HG03342 (cell line): ENCODE measurements around the gene FCRL5.
"Not testable (repeated sequence)": the region's sequence is repeated elsewhere in the genome, so short reads cannot be mapped to it uniquely, and the experiment has no call there.

ENCODE experiments used
- ATAC-seq: cut with Tn5 transposase; IDR thresholded peaks from one replicate; pipeline ENCODE4 v1.9.1; 2021; ENCODE audit warnings: mild to moderate bottlenecking, moderate library complexity; ENCODE audit not compliant: unreplicated experiment

Gene FCRL5

DNA sequence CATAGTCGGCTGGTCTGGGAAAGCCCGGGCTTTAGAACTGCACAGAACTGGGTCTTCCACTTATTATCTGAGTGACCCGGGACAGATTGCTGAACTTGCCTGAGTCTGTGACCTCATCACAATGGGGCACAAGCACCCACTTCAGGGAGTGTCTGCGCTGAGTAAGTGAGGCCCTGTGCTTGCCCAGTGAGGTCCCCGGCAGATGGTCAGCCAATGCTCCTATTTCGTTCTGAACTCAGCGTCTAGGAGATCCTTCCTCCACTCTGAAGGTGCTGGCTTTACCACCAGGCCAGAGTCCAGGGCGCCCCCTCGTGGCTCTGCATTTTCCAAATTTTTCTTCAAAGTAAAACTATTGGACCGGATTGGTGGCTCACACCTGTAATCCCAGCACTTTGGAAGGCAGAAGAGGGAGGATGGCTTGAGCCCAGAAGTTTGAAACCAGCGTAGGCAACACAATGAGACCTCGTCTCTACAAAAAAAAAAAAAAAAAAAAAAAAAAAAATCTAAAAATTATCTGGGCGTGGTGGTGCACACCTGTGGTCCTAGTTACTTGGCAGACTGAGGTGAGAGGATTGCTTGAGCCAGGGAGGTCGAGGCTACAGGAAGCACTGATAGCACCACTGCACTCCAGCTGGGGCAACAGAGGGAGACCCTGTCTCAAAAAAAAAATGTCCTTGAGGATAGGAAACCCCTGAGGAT is 61.7 kb downstream of the FCRL5 start:
- ATAC-seq = no peak

DNA sequence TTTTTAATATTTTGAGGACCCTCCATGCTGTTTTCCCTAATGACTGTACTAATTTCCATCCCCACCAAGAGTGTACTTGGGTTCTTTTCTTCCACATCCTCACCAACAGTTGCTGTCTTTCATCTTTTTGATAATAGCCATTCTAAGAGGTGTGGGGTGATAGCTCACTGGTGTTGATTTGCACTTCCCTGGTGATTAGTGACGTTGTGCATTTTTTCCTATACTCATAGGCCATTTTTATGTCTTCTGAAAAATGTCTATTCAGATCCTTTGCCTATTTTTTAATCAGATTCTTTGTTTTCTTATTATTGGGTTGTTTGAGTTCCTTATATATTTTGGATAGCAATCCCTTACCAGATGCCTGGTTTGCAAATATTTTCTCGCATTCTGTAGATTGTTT is 64.2 kb downstream of the FCRL5 start:
- ATAC-seq = no peak

DNA sequence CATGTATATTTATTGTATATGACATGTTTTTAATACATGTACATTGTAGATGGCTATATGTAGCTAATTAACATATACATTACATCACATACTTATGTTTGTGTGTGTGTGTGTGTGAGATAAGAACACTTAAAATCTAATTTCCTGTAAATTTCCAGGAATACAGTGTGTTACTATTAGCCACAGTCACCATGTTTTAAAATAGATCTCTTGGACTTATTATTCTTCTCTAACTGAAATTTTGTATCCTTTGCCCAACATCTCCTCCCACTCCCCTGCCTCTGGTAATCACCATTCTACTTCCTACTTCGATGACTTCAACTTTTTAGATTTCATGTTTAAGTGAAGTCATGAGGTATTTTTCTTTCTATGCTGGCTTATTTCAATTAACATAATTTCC is 64.8 kb downstream of the FCRL5 start:
- no peak for ATAC-seq

DNA sequence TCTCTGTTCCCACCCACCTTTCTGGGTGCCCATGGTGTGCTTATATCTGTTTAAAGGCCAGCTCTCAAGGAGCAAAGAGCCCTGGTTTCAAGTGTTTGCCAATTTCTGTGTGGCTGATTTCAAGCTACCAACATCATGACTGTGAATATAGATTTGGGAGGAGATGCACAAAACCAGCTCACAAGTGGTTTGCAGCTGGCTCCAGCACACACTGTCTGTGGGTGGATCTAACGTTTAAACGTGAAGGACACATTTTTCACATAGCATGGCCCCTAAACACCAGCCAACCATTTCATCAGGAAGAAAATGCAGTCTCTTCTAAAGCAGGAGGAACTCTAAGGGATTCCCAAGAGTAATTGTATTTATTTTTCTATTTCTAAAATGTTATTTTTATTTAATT is 65.2 kb downstream of the FCRL5 start:
- no peak for ATAC-seq

DNA sequence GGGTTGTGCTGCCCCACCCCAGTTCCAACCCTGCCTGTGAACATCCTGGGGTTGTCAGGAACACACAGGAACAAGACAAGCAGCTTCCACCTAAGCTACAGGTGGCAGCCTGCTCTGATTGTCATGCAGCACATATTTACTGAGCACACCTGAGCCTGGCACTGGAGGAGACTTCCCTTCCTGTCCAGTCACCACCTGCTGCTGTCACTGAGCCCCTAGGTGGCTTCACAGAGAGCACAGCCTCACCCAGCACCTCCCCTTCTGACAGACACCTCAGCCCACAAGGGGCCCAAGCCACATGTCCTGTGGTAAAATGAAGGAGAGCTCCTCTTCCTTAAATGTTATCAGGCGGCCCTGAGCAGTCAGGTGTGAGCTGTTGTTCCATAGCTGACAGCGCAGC is 65.9 kb downstream of the FCRL5 start:
- ATAC-seq = not testable (repeated sequence)

DNA sequence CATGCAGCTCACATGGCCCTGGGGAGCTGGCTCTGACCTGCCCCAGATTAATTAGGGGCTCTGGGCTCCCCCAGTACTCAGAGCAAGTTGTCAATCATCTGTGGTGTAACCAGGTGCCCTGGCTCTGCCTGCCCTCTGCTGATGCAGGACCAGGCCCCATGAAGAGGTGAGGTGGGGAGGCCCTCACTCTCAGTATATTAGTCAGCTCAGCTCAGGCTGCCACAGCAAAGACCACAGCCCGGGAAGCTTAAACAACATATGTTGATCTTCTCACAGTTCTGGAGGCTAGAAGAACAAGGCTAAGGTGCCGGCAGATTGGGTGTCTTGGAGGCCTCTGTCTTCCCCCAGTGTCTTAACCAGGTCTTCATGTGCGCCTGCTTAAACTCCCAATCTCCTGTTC is 66.5 kb downstream of the FCRL5 start:
- no peak for ATAC-seq

DNA sequence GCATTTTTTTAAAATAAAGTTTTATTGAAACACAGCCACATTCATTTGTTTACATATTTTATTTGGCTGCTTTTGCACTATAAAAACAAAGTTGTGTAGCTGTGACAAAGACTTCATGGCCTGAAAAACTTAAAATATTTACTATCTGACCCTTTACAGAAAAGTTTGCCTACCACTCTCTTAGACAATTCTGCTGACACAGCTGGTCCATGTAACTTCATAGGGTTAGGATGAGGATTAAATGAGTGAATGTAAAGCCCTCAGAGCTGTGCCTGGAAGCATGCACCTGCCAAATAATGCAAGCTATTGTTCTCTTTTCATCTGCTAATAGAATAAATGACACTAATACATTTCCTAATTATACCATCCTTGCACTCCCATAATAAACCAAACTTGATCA is 67.7 kb downstream of the FCRL5 start:
- no peak for ATAC-seq

DNA sequence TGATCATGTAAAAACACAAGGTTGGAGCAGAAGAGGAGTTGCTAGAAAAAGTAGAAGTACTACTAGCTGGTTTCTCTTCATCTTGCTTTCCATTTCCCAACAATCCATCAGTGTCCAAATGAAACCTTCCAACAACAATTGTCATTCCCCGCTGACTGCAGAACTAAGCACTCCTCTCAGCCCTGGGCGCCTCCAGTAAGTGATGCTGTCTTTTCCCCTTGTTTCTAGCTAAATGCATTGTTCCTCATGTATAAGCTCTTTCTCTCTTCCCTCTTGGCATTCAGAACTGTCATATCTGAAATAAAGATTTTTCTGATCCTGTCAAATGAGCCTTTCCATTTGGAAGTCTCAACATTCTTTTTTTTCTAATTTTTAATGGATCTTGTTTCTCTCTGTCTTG is 68.7 kb downstream of the FCRL5 start:
- ATAC-seq = no peak

DNA sequence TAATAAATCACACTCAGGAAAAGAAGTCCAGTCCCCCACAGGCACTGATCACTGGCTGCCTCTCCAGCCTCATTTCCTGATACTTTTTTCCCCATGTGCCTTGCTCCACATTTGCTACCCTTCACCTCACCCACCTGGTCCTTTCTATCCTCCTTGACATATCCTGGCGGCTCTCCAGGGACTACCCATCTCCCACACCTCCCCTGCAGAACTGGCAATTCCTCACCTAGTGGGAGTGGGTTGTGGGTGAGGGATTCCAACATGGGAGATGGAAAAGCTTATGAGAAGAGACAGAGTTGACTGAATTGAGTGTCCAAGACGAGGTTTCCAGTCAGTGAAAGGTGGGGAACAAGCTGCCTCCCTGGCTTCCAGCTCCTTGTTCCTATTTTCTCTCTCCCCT is 69.6 kb downstream of the FCRL5 start:
- no peak for ATAC-seq

DNA sequence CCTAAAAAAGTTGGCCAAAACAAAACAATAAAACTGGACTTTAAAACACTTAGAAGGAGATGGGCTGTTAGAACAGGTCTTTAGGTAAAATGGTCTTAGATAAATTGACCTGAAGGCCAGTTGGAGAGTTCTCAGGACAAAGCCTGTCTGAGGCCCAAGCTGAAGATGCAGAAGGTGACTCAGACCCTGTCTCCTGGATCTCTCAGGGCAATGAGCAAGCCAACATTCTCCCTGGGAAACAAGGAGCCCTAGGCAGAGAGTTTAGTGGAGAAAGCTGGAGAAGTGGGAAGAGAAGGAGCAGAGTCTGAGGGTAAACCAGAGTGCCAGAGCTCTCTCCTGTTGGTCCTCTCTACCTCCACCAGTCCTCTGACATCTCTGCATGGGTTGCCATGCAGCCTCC is 70.1 kb downstream of the FCRL5 start:
- no peak for ATAC-seq

DNA sequence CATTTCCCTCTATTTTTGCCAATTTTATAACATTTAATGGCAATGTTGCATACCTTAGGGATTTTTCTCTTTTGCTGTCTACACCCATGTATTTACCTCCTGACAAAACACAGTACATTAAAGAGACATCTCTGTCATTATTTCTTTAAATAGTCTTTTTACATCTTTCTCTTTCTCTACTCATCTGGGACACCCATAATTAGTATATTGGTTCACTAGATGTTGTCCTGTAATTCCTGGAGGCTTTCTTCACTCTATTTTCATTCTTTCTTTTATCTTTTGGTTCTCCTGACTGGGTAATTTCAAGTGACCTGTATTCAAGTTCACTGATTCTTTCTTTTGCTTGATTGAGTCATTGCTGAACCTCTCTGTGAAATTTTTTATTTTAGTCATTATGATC is 74.3 kb downstream of the FCRL5 start:
- ATAC-seq = no peak

DNA sequence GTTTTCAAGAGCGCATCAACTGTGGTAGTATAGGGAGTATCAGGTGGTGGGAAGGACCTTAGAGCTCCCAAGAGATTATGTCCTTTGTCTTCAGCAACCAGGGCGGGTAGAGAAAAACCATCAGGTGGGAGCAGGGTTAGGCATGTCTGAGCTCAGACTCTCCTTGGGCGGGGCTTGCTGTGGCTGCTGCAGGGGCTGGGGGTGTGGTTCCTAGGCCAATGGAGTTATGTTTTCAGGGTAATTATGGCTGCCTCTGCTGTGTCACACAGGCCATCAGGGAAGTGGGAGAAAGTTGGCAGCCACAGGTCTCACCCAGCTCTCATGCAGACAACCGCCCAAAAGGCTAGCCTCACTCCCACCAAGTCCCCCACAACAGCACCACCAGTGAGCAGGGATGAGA is 74.9 kb downstream of the FCRL5 start:
- no peak for ATAC-seq

DNA sequence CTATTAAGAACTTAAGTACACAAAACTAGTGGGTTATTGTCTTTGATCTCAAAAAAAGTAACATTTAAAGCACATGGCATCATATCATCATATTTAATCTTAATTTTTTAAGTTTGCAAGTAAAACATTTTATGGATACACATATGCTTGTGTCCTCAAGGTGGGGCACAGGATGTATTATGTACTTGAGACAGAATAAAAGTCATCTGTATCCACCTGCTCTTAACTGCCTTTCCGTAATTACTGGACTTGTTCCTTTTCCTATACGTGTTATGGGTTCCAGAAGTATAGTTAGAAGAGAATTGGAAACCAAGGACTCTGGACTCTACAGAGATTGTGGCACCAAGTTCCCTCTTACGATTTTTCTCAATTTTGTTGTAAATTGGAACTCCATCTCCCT is 79.4 kb downstream of the FCRL5 start:
- no peak for ATAC-seq

DNA sequence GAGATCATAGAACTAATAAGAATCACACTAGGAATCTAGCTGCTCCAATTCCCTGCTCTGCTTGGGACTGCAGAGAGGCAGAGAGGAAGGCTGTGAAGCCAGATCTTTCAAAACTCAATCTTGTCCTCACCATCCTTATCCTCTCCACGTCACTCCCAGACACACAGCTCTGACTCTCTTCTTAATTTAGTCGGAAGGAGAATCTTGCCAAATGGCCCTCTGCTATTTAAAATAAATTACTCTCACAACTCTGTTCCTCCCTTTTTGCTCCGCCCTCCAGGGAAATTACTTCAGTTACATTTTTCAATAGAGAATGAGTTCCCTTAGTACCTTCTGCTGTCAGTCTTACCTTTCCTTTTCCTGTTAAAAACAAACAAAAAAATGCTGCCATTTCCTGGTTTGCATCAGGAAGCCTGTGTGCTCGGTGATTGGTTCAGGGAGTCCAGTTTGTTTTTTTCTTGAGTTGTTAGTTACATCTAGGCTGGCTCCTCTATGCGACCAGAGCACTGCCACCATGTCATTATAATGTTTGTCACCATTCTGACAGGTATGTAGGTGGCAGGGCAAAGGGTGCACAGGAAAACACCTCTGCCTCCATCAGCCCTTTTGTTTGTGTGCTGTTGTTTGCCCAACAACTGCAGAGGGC is 80.1 kb downstream of the FCRL5 start:
- ATAC-seq = no peak

DNA sequence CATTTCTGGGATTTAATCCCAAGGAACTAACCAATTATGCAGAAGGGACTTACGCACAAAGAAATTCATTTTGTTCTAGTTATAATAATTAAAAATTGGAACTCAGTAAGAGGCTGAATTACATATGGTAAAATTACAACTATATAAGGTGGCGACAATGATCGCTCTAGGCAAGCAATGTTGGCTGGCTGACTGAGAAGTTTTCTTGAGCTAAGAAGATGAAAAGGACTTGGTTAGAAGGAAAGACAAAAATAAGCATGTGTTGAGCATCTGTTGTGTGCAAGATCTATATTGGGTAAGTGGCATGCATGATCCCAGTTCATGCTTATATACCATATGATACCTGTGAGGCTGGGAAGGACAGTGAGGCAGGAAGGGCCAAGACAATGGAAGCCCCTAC is 80.8 kb downstream of the FCRL5 start:
- no peak for ATAC-seq

DNA sequence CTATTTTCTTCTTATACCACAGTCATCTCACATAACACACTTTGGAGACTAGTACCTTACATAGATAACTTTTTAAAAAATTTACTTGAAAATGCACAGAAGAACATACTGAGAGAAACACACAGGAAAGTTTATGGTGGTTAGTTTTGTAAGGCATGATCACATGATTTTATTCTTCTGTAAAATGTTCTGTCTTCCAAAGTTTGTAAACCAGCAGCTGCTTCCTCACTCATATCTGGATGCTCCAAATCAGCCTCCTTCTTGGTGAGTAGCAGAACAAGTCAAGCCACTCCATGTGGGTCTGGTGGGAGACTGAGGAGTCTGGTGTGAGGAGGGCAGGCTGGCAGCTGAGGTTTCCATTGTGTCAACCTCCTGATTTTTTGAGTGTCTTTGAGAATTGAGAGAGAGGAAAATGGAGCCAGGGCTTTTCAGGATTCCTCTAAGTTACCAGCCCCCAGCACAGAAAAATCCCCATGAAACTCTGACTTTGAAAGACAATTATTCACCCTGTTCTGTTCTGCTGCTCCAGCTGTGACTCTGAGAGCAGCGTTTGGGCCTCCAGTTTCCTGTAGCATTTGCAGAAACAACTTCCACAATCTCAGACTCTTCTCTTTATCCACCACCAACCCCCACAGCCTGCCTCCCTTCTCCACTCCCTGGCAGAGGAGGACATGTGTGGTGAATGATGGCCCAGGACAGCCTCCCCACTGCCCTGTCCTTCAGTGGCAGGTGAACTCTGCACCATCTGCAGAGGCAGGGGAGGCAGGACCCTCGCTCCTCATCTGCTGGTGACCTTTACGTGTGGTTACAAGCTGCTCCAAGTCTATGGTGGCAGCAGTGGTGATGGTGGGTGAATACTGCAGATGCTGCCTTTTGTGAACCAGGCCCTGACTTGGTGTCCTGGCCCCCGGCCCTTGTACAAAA is 82.3 kb downstream of the FCRL5 start:
- no peak for ATAC-seq

DNA sequence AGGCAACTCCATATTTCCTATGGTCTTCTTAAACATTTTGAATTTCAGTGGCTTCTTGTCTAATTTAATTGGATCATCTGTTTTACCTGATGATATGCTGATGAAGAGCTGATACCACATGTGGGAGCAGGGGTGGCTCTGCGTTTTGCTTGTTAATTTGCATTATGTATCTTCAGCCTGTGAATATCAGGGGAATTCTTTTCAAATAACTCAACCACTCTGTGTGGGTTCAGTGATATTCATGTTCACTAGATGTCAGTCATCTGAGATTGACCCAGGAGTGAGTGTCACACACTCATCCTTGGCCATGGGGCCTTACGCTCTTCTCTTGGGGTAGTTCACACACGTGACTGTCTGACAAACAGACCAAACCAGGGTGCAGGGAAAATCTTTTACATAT is 83.0 kb downstream of the FCRL5 start:
- ATAC-seq = no peak

DNA sequence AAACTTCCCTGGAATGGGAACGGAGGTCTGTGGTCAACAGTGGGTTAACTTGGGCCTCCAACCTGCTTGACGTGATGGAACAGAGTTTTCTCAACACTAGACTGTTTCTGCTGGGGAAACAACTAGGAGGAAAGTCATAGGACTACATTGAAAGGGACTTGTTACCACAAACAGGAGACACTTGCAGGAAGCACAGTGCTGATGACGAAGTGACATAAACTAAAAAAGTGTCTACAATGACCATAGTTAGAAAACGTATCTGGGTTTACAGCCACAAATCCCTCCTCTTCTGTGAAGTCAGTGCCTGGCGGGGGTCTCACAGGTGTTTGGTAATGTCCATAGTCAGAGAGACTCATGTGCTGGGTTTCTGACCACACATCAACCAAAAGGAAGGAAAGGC is 86.3 kb downstream of the FCRL5 start:
- ATAC-seq = no peak
